Spleen (tissue), 3 donors: ENCODE results near the gene DLG3.

Source experiments
- POLR2A ChIP-seq, 3 donors: fragments of 450-650 bp; IDR thresholded peaks; one replicate each; pipeline ENCODE4 v1.5.1; 2017; ENCODE audit warnings: antibody characterized with exemption in 3 of 3, mild to moderate bottlenecking in 1 of 3
- POLR2AphosphoS5 ChIP-seq, 3 donors: sonication (generic); formaldehyde crosslinking; IDR thresholded peaks; one replicate each; pipeline ENCODE4 v1.5.1; 2017; ENCODE audit warnings: antibody characterized with exemption in 3 of 3

GRCh38 chrX:70478526-70479245 lies 34.1 kb downstream of the DLG3 start:
- TF ChIP-seq POLR2A (IDR thresholded peaks at IDR 0.05): no peak
- TF ChIP-seq POLR2AphosphoS5 (IDR thresholded peaks at IDR 0.05): no peak
